Measurements from ENCODE around the gene NOSTRIN.
"Not testable (repeated sequence)": the region's sequence is repeated elsewhere in the genome, so short reads cannot be mapped to it uniquely, and the experiment has no call there.

Gene NOSTRIN

GRCh38 chr2:168790226-168790902, 12.1 kb upstream of the NOSTRIN start:
- no peak for DNase-seq

- not testable (repeated sequence) for DNase-seq
Observed at GRCh38 chr2:168791140-168791539, 11.3 kb upstream of the NOSTRIN start.

GRCh38 chr2:168793596-168793995, 8.8 kb upstream of the NOSTRIN start:
- DNase-seq, result no peak

- no peak for DNase-seq
Observed at GRCh38 chr2:168794968-168795367, 7.5 kb upstream of the NOSTRIN start.

GRCh38 chr2:168796090-168796577, 6.3 kb upstream of the NOSTRIN start:
- no peak for DNase-seq

- DNase-seq, result no peak
Observed at GRCh38 chr2:168796583-168797285, 5.7 kb upstream of the NOSTRIN start.

GRCh38 chr2:168797286-168797655, 5.2 kb upstream of the NOSTRIN start:
- DNase-seq, result no peak

GRCh38 chr2:168798076-168798887, 4.2 kb upstream of the NOSTRIN start:
- no peak for DNase-seq

GRCh38 chr2:168798888-168799410, 3.5 kb upstream of the NOSTRIN start:
- DNase-seq, result no peak

- DNase-seq, result no peak
Observed at GRCh38 chr2:168801471-168801870, 966 bp upstream of the NOSTRIN start.

GRCh38 chr2:168802859-168803725, 655 bp downstream of the NOSTRIN start:
- DNase-seq, result no peak

- no peak for DNase-seq
Observed at GRCh38 chr2:168804214-168804613, 1.8 kb downstream of the NOSTRIN start.

GRCh38 chr2:168805615-168806014, 3.2 kb downstream of the NOSTRIN start:
- no peak for DNase-seq

- DNase-seq, result no peak
Observed at GRCh38 chr2:168809537-168809936, 7.1 kb downstream of the NOSTRIN start.

GRCh38 chr2:168810235-168810634, 7.8 kb downstream of the NOSTRIN start:
- DNase-seq, result no peak

GRCh38 chr2:168811696-168812095, 9.3 kb downstream of the NOSTRIN start:
- no peak for DNase-seq

- DNase-seq, result no peak
Observed at GRCh38 chr2:168814046-168814445, 11.6 kb downstream of the NOSTRIN start.

GRCh38 chr2:168814939-168815907, 12.8 kb downstream of the NOSTRIN start:
- no peak for DNase-seq

- no peak for DNase-seq
Observed at GRCh38 chr2:168816369-168816768, 13.9 kb downstream of the NOSTRIN start.

- no peak for DNase-seq
Observed at GRCh38 chr2:168819050-168819715, 16.7 kb downstream of the NOSTRIN start.

All from SW 1271 (cell line).